GM19193 (cell line): Measurements from ENCODE around the gene VMAC.

Experiments
- POLR2A ChIP-seq: IDR thresholded peaks from 4 replicates; pipeline ENCODE4 v1.6.1; 2011; ENCODE audit not compliant: insufficient read depth, insufficient read length; ENCODE audit errors: extremely low read depth

The VMAC gene

DNA sequence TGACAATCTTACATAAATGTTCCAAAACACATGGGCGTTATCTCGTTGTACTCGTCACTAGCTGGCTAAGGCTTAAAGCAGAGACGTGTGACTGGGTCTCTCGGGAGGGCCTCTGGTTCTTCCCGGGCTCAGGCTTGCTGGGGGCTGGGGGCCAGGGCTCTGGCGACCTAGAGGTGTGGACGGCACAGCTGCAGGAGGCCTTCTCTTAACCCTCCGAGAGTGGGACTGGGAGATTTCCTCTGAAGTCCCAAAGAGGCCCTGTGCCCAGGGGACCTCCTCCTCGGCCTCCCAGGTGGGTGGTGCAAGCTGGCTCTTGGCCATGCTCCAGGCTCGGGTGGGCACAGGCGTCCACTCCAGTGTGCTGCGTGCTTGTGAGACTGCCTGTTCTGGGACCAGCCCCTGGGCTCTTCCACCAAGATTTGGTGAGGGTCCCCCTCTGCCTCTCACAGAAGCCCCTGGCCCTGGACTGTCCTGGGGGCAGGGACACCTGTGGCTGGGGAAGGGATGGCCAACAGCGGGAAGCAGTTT, 11.6 kb downstream of the VMAC start:
- TF ChIP-seq POLR2A: no peak

- TF ChIP-seq POLR2A: no peak
Measured at GRCh38 chr19:5917431-5918107, 12.9 kb downstream of the VMAC start.

DNA sequence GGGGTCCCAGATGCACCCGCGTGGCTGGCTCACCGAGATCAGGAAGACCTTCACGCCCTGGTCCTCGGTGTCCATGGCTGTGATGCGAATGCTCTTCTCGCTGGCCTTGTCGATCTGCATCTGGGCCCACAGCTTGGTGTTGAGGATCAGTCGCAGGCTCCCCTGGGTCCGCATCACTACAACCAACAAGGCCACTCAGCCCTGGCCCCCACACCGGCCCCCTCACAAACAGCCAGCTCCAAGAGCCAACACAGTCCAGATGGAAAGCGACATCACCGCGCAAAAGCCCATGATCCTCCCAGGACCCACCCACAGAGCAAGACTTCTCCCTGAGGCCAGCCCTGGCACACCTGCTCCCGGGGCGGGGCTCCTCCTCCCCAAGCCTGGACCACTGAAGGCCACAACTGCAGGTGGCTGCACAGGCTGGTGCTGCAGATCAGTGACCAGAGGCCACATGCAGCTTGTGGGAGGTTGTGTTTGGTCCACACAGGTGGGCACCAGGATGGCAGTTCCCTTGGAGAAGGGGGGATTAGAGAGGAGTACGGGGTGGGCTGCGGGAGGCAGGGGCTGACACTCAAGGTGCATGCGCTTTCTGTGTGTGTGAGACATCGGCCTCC, 13.9 kb downstream of the VMAC start:
- no peak for TF ChIP-seq POLR2A

DNA sequence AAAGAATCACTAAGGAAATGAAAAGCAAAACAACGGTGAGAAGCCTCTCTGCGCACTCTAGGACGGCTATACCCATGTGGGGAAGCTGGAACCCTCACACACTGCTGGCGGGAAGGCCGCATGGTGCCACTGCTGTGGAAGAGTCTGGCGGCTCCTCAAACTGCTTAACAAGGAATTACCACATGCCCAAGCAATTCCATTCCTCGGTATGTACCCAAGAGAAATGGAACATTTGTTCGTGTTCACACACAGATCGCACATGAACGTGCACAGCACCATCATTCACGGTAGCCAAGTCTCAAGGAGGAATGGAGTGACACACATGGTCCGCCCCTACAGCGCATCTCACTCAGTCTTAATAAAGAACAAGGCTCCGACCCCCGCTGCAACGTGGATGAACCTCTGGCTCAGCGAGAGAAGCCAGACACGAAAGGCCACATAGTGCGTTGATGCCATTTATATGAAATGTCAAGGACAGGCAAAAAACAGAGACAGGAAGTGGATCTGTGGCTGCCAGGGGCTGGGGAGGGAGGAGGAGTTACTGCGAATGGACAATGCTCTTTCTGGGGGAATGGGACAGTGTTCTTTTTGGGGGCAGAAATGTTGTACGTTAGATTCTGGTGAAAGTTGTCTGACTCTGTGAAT, 17.0 kb downstream of the VMAC start:
- TF ChIP-seq POLR2A: no peak

DNA sequence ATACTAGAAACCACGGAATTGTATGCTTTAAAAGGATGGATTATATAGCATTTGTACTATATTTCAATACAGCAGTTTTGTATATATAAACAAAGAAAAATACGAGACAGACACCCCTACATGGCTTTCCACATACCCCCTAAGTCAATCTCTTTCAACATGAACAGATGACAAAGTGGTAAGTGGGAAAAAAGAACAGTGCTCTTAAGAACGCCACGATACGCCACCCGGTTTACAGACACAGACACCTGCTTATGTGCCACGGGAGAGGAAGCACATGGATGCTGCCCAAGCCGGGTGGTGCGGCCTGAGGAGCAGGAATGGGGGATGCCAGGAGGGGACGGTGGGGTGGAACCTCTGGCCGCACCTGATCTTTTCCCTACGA, 17.5 kb downstream of the VMAC start:
- no peak for TF ChIP-seq POLR2A

GRCh38 chr19:5923356-5923755, 18.7 kb downstream of the VMAC start:
- TF ChIP-seq POLR2A: no peak

DNA sequence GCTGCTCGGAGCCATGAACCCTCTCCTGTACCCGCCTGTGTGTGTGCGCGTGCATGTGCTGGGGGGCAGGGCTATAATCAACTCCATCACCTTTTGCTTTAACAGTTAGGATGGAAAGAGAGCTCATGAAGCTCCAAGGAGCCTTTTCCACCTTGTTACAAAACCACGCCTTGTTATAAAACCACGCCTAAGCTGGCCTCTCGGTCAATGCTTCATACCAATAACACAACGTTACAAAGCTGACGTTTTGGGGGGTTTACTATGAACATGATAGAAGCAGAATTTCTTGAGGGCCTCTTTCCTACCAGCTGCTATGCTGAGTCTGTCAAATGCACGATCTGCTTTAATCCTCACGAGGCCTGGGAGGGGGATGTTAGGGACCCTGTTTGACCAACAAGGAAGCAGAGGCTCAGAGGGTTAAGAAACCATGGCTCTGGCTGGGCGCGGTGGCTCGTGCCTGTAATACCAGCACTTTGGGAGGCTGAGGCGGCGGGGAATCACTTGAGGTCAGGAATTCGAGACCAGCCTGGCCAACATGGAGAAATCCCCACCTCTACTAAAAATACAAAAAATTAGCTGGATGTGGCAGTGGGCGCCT, 21.3 kb downstream of the VMAC start:
- no peak for TF ChIP-seq POLR2A

- TF ChIP-seq POLR2A: no peak
Measured at GRCh38 chr19:5926641-5927440, 22.2 kb downstream of the VMAC start.

DNA sequence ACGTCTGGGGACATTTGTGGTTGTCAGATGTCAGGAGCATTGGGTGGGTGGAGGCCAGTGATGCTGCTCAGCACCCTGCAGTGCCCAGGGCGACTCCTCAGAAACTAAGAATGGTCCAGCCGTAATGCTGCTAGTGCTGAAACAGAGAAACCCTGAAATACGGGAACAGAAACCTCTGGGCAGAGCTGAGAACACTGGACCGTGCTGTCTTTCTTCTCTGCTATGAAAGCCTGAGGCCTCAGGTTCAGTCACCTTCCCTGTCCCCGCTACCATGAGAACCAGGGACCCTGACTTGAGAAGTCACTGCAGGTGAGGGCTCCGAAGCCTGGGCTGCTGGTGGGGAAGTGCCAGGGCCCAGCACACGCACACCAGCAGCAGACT, 22.8 kb downstream of the VMAC start:
- TF ChIP-seq POLR2A: no peak

GRCh38 chr19:5929179-5929578, 24.5 kb downstream of the VMAC start:
- no peak for TF ChIP-seq POLR2A

GRCh38 chr19:5929625-5930024, 25.0 kb downstream of the VMAC start:
- TF ChIP-seq POLR2A: no peak

GRCh38 chr19:5931251-5931650, 26.6 kb downstream of the VMAC start:
- no peak for TF ChIP-seq POLR2A

GRCh38 chr19:5932146-5932545, 27.5 kb downstream of the VMAC start:
- no peak for TF ChIP-seq POLR2A

DNA sequence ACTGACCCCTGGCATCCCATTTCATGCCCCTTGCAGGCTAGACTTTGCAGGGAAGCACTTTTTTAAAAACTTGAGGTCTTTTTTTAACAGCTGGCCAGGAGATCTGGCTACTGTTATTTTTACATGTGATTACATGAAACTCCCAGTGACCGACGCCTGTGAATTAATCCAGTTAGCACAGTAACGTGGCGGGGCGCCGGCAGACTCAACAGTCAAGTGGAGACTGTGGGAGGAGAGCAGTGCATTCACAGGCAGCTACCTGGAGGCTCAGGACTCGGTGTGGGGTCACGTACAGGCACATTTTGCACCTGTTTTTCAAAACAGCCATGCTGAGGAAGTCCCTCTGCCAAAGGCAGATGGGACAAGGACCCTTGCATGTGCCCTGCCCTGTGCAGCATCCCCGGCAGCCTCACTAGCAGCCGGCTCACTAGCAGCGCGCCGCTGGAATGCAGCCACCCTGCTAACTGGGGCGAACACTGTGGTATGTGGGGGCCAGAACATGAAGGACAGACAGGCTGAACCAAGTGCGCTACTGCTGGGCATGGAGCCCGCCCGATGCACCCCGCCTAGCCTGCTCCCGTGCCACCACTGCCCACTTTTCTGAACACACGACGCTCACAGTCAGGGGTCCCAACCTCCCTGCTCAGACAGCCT, 28.1 kb downstream of the VMAC start:
- TF ChIP-seq POLR2A: no peak

DNA sequence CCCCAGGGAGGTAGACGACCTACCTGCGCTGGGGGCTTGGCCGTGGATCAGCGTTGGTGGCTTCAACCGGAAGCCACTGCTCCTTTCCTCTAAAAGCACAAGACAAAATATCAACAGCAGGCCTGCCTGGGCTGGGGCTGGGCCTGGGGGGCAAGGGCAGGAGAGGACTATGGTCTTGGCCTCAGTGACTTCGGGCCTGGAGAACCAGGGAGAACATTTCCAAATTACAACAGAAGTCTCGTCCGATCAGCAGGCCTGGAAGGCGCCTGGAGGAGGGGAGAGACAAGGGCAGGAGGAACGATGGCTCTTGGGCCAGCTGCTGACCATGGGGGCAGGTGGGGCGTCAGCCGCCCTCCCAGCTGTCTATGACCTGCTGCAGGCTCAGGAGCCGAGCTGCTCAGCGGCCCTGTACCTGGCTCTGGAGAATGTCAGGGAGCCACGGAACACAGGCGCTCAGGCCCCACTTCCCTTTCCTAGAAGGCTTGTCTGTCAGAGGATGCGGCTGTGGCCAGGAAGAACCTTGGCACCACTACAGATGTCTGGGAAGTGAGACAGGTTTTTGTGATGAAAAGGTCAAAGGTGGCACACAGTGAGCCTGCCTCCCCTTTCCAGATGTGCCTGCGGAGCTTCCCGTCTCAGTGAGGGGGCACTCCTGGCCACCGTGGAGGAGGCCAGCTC, 28.9 kb downstream of the VMAC start:
- TF ChIP-seq POLR2A: no peak

DNA sequence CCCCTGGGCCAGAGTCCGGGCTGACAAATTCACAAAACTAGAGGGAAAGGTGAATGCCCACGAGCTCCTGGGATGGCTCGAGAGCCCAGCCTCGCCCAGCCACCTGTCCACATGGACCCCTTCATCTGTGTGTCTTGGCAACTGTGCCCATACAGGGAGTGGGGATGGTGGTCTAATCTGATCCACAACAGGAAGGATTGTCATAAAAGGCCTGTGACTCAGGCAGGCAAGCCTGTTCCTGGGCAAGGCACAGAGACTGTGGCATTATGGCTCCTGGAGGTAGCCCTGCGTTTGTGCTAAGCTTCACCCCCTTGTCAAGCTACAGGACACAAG, 29.4 kb downstream of the VMAC start:
- TF ChIP-seq POLR2A: no peak
